ENCODE measurements around the gene TMEM151A. TPM values are rescaled to one million over a fixed set of nuclear protein-coding genes. Genes with fewer than 3 reads are reported as not detected.

The TMEM151A gene
- total and polyA plus RNA-seq, 2 experiments from 2014 or later: 1.0 to 4.4 TPM

DNA sequence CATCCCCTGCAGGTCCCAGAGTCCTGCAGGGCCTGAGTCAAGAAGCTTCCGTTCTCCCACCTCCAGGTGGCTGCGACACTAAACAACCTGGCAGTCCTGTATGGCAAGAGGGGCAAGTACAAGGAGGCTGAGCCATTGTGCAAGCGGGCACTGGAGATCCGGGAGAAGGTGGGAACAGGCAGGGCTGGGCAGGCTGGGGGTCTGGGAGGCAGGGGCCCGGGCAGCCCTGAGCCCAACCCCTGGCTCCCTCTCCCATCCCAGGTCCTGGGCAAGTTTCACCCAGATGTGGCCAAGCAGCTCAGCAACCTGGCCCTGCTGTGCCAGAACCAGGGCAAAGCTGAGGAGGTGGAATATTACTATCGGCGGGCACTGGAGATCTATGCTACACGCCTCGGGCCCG is 27.9 kb upstream of the TMEM151A start (continued):
- TF ChIP-seq, protein P1, sequence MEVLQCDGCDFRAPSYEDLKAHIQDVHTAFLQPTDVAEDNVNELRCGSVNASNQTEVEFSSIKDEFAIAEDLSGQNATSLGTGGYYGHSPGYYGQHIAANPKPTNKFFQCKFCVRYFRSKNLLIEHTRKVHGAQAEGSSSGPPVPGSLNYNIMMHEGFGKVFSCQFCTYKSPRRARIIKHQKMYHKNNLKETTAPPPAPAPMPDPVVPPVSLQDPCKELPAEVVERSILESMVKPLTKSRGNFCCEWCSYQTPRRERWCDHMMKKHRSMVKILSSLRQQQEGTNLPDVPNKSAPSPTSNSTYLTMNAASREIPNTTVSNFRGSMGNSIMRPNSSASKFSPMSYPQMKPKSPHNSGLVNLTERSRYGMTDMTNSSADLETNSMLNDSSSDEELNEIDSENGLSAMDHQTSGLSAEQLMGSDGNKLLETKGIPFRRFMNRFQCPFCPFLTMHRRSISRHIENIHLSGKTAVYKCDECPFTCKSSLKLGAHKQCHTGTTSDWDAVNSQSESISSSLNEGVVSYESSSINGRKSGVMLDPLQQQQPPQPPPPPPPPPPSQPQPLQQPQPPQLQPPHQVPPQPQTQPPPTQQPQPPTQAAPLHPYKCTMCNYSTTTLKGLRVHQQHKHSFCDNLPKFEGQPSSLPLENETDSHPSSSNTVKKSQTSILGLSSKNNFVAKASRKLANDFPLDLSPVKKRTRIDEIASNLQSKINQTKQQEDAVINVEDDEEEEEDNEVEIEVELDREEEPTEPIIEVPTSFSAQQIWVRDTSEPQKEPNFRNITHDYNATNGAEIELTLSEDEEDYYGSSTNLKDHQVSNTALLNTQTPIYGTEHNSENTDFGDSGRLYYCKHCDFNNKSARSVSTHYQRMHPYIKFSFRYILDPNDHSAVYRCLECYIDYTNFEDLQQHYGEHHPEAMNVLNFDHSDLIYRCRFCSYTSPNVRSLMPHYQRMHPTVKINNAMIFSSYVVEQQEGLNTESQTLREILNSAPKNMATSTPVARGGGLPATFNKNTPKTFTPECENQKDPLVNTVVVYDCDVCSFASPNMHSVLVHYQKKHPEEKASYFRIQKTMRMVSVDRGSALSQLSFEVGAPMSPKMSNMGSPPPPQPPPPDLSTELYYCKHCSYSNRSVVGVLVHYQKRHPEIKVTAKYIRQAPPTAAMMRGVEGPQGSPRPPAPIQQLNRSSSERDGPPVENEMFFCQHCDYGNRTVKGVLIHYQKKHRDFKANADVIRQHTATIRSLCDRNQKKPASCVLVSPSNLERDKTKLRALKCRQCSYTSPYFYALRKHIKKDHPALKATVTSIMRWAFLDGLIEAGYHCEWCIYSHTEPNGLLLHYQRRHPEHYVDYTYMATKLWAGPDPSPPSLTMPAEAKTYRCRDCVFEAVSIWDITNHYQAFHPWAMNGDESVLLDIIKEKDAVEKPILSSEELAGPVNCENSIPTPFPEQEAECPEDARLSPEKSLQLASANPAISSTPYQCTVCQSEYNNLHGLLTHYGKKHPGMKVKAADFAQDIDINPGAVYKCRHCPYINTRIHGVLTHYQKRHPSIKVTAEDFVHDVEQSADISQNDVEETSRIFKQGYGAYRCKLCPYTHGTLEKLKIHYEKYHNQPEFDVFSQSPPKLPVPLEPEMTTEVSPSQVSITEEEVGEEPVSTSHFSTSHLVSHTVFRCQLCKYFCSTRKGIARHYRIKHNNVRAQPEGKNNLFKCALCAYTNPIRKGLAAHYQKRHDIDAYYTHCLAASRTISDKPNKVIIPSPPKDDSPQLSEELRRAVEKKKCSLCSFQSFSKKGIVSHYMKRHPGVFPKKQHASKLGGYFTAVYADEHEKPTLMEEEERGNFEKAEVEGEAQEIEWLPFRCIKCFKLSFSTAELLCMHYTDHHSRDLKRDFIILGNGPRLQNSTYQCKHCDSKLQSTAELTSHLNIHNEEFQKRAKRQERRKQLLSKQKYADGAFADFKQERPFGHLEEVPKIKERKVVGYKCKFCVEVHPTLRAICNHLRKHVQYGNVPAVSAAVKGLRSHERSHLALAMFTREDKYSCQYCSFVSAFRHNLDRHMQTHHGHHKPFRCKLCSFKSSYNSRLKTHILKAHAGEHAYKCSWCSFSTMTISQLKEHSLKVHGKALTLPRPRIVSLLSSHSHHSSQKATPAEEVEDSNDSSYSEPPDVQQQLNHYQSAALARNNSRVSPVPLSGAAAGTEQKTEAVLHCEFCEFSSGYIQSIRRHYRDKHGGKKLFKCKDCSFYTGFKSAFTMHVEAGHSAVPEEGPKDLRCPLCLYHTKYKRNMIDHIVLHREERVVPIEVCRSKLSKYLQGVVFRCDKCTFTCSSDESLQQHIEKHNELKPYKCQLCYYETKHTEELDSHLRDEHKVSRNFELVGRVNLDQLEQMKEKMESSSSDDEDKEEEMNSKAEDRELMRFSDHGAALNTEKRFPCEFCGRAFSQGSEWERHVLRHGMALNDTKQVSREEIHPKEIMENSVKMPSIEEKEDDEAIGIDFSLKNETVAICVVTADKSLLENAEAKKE (CRISPR knock-in tag; IDR thresholded peaks at IDR 0.05): no peak
- TF ChIP-seq ZNF114 (CRISPR knock-in tag; IDR thresholded peaks at IDR 0.05) (no peak), JUNB (IDR thresholded peaks at IDR 0.05; ENCODE audit: unreplicated experiment) (no peak)

GRCh38 chr11:66264383-66264782 is 27.3 kb upstream of the TMEM151A start:
- peak overlapping the region; percentile 50; the same call in 1 of the 2 replicates for H3K27ac ChIP-seq (ENCODE audit: low read depth)
- H3K4me3 ChIP-seq: no peak overlapping the region
- H4K20me1 ChIP-seq (replicated peaks; ENCODE audit: insufficient read depth): peaks cover 5% of the 10 kb centered on the region; the same call in 1 of the 2 replicates
- no peak overlapping the region for H3K27ac Mint-ChIP-seq
- no peak overlapping the region for H3K4me3 Mint-ChIP-seq
- H3K9me2 ChIP-seq (ENCODE audit: insufficient read depth): no peaks in the 10 kb centered on the region
- peaks cover 10% of the 10 kb centered on the region for H3K4me1 Mint-ChIP-seq
- 0 out of 2 replicates have a peak, but pooled peaks cover 5% of the 10 kb centered on the region for H3K36me3 ChIP-seq (ENCODE audit: insufficient read depth)
- ATAC-seq (no peak), DNase-seq (ENCODE audit: low spot score) (no peak)
- H3K9me3 Mint-ChIP-seq: no peaks in the 10 kb centered on the region
- no peak overlapping the region for H2AFZ ChIP-seq
- H3K27me3 ChIP-seq (ENCODE audit: insufficient read depth): no peaks in the 10 kb centered on the region
- H3K4me2 ChIP-seq: no peak overlapping the region
- H3K36me3 Mint-ChIP-seq (ENCODE audit: low read depth): peaks cover 38% of the 10 kb centered on the region
- peaks cover 10% of the 10 kb centered on the region for H3K27me3 Mint-ChIP-seq (ENCODE audit: insufficient read depth, low read depth, poor library complexity)
- peaks cover 4% of the 10 kb centered on the region for H3K79me2 ChIP-seq (replicated peaks; ENCODE audit: insufficient read depth)
- peaks cover 11% of the 10 kb centered on the region; the same call in 1 of the 2 replicates for H3F3A ChIP-seq (replicated peaks; ENCODE audit: low read depth)
- no peaks in the 10 kb centered on the region; the same call in 1 of the 2 replicates for H3K4me1 ChIP-seq (ENCODE audit: insufficient read depth)
- TF ChIP-seq NANOG (IDR thresholded peaks at IDR 0.05; ENCODE audit: borderline replicate concordance) (no peak), CREB1 (CRISPR knock-in tag; IDR thresholded peaks at IDR 0.05; ENCODE audit: low read depth) (no peak), STAT1 (IDR thresholded peaks at IDR 0.05; ENCODE audit: unreplicated experiment) (no peak), ZNF114 (CRISPR knock-in tag; IDR thresholded peaks at IDR 0.05) (no peak), EZH2phosphoT487 (IDR thresholded peaks at IDR 0.05; ENCODE audit: unreplicated experiment) (no peak), POLR2AphosphoS5 (IDR thresholded peaks at IDR 0.05; ENCODE audit: low read depth) (no peak)
- TF ChIP-seq, protein P2, sequence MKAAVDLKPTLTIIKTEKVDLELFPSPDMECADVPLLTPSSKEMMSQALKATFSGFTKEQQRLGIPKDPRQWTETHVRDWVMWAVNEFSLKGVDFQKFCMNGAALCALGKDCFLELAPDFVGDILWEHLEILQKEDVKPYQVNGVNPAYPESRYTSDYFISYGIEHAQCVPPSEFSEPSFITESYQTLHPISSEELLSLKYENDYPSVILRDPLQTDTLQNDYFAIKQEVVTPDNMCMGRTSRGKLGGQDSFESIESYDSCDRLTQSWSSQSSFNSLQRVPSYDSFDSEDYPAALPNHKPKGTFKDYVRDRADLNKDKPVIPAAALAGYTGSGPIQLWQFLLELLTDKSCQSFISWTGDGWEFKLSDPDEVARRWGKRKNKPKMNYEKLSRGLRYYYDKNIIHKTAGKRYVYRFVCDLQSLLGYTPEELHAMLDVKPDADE (IDR thresholded peaks at IDR 0.05): no peak
- TF ChIP-seq, protein P1 (CRISPR knock-in tag; IDR thresholded peaks at IDR 0.05): no peak
